GM12801 (cell line): ENCODE results near the gene FAM3B.

Source experiments
- TF ChIP-seq, protein P1 (sequence below): IDR thresholded peaks from one replicate; pipeline ENCODE4 v1.5.1; 2011; ENCODE audit warnings: control low read depth; ENCODE audit not compliant: insufficient read length; ENCODE audit errors: extremely low read depth

FAM3B gene

DNA sequence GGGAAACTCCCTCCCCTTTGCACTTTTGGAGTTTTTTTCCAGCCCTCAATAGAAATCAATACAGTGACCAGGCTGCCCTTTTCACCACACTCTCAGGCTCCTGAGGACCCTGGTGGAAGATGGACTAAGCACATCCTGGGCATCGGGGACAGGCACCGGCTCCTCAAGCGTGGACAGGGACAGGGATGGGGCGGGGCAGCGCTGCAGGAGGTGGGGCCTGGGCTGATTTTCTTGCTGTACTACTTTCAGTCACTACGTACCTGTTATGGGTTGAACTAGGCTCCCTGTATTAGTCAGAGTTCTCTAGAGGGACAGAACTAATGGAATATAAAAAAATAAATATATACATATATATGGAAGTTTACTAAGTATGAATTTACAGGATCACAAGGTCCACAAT, 47.7 kb downstream of the FAM3B start:
- TF ChIP-seq, protein P1, sequence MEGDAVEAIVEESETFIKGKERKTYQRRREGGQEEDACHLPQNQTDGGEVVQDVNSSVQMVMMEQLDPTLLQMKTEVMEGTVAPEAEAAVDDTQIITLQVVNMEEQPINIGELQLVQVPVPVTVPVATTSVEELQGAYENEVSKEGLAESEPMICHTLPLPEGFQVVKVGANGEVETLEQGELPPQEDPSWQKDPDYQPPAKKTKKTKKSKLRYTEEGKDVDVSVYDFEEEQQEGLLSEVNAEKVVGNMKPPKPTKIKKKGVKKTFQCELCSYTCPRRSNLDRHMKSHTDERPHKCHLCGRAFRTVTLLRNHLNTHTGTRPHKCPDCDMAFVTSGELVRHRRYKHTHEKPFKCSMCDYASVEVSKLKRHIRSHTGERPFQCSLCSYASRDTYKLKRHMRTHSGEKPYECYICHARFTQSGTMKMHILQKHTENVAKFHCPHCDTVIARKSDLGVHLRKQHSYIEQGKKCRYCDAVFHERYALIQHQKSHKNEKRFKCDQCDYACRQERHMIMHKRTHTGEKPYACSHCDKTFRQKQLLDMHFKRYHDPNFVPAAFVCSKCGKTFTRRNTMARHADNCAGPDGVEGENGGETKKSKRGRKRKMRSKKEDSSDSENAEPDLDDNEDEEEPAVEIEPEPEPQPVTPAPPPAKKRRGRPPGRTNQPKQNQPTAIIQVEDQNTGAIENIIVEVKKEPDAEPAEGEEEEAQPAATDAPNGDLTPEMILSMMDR: no peak

- TF ChIP-seq, protein P1: no peak
Observed at GRCh38 chr21:41365377-41366107, 48.9 kb downstream of the FAM3B start.

DNA sequence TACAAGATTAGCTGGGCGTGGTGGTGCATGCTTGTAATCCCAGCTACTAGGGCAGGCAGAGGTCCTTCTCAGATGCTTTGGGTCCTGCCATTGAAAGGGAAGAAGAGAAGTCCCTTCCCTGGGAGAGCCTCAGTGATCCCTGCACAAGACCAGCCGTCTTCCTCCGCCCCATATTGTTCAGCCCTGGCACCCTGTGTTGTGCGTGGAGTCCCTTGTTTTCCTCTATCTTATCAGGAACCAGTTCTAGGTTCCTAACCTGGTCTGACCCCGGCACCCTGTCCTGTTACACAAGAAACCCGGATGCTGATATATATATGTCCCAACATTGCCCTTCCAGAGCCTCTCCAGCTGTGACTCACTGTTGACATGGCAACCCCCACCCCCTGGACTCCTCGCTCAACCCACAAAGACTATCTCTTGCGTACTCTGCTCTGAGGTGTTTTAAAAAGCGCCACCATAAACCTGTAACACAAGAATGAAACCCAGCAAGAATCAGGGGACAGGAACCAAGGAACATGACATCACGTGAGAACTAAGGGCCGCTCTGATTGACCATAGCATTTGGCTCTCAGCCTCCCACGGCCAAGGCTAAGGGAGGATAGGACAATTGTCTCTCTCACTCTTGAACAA, 50.0 kb downstream of the FAM3B start:
- TF ChIP-seq, protein P1: no peak

- TF ChIP-seq, protein P1: no peak
Observed at GRCh38 chr21:41367301-41367944, 50.8 kb downstream of the FAM3B start.

GRCh38 chr21:41367945-41368734, 51.5 kb downstream of the FAM3B start:
- TF ChIP-seq, protein P1: no peak

DNA sequence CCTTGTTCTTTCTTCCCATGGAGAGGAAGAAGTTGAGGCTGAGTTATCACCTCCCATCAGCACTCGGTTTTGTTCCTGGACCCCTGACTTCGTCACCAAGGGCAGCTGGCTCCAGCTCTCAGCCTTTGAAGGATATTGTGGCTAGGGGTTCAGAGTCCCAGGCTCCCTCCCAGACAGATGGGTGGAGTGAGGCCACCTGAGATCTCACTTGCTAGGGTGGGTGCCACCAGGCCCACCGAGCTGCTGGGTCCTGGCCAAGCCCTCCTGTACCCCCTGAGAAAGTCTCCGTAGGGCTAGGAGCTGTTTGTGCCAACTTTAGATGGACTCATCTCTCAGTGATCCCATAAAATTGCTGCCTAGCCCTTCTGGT, 52.1 kb downstream of the FAM3B start:
- TF ChIP-seq, protein P1: no peak

DNA sequence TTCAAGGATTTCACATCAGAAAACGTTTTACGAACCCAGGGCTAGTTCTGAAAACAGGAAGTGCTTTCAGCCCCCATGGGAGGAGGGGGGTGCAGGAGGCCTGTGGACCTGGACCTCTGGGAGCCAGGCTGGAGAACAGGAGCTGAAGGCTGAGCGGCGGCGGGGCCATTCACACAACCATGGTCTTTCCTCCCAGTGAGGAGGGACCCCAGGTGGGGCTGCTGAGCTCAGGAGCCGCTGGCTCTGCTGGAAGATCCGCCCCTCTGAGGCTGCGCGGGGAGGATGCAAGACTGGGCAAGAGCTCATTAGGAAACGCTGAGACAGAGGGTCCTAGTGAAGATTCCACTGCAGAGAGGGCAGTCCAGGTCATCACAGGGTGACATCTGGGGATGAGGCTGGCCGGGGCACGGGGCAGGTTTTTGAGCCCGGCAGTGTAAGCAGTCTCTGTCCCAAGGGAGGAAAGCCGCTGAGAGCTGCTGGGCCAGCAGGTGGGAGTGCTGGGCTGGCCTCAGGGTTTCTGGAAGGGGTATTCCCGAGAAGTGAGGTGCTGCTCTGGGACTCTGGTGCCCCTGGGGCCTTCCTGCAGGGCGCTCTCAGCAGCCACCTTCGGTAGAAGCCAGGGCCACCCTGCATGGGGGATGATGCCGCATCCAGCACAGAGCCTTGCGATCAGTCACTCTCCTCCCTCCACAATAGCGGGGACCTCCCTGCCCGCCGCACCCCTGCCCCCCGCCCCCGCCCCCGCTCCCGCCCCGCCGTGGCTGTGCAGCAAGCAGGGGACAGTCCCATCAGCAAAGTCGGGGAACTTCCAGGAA, 52.7 kb downstream of the FAM3B start:
- TF ChIP-seq, protein P1: no peak
